CD14-positive monocyte (primary cell): Measurements from ENCODE around the gene RARRES2. TPM values are rescaled to one million over a fixed set of nuclear protein-coding genes. Genes with fewer than 3 reads are reported as not detected.
A peak's percentile ranks its signal among the peaks of the same experiment; 100 is the strongest.

Source experiments
- DNase-seq, 3 donors: peaks; one replicate each; pipeline ENCODE4 v3.0.0-alpha.2; 2011 to 2022
- H2AFZ ChIP-seq: 2 replicates; pipeline ENCODE4 v1.6.0; 2012; ENCODE audit warnings: mild to moderate bottlenecking, low read depth, low read length, inconsistent platforms; ENCODE audit not compliant: insufficient read depth, poor library complexity, severe bottlenecking
- H3K27ac ChIP-seq, 2 donors: 1 replicate in 1 of 2; 2 replicates in 1 of 2; pipeline ENCODE4 v1.5.1; 2012 to 2013; ENCODE audit warnings: low read length in 2 of 2, control low read depth in 1 of 2, inconsistent platforms in 1 of 2, low read depth in 1 of 2, mild to moderate bottlenecking in 1 of 2
- H3K27me3 ChIP-seq, 2 donors: one replicate each; pipeline versions ENCODE4 v1.6.0 to v1.6.1; 2011 to 2013; ENCODE audit warnings: low read length in 2 of 2; ENCODE audit not compliant: control insufficient read depth in 2 of 2, insufficient read depth in 2 of 2
- H3K36me3 ChIP-seq, 2 donors: replicated peaks in 1 of 2; 1 replicate in 1 of 2; 2 replicates in 1 of 2; pipeline versions ENCODE4 v1.5.1 to v1.6.1; 2012 to 2013; ENCODE audit warnings: low read length in 2 of 2, control low read depth in 1 of 2, inconsistent platforms in 1 of 2, mild to moderate bottlenecking in 1 of 2; ENCODE audit not compliant: insufficient read depth in 2 of 2, control insufficient read depth in 1 of 2
- H3K4me1 ChIP-seq, 2 donors: 1 replicate in 1 of 2; 2 replicates in 1 of 2; pipeline versions ENCODE4 v1.5.1 to v1.6.1; 2012 to 2013; ENCODE audit warnings: low read length in 2 of 2, control low read depth in 1 of 2, inconsistent platforms in 1 of 2, mild to moderate bottlenecking in 1 of 2, moderate library complexity in 1 of 2; ENCODE audit not compliant: insufficient read depth in 2 of 2, control insufficient read depth in 1 of 2
- H3K4me2 ChIP-seq: replicated peaks from 2 replicates; pipeline ENCODE3; 2012; ENCODE audit warnings: low read length, moderate library complexity, mild to moderate bottlenecking; ENCODE audit not compliant: poor library complexity, severe bottlenecking; ENCODE audit errors: extremely low read depth
- H3K4me3 ChIP-seq, 3 experiments: fragments of 200-600 bp in 1 of 3; sonication (generic) in 1 of 3; replicated peaks in 1 of 3; 1 replicate in 2 of 3; 2 replicates in 1 of 3; pipeline ENCODE4 v1.5.1; 2011 to 2013; ENCODE audit warnings: low read length in 3 of 3, mild to moderate bottlenecking in 3 of 3, control low read depth in 2 of 3, low read depth in 2 of 3, inconsistent platforms in 1 of 3, moderate library complexity in 1 of 3
- H3K79me2 ChIP-seq: 2 replicates; pipeline ENCODE4 v1.6.0; 2012; ENCODE audit warnings: mild to moderate bottlenecking, control low read depth, inconsistent platforms, low read length, moderate library complexity; ENCODE audit not compliant: insufficient read depth
- H3K9ac ChIP-seq: 2 replicates; pipeline ENCODE4 v1.6.0; 2017; ENCODE audit warnings: low read length, mild to moderate bottlenecking; ENCODE audit not compliant: insufficient read depth, poor library complexity, severe bottlenecking
- H3K9me3 ChIP-seq, 2 donors: replicated peaks in 1 of 2; 1 replicate in 1 of 2; 2 replicates in 1 of 2; pipeline versions ENCODE4 v1.5.1 to v1.6.1; 2012 to 2013; ENCODE audit warnings: low read length in 2 of 2, control low read depth in 1 of 2; ENCODE audit not compliant: control insufficient read depth in 1 of 2, insufficient read depth in 1 of 2
- H4K20me1 ChIP-seq: 2 replicates; pipeline ENCODE4 v1.6.0; 2012; ENCODE audit warnings: mild to moderate bottlenecking, low read length, control low read depth, moderate library complexity; ENCODE audit not compliant: insufficient read depth
- H3K27ac Mint-ChIP-seq, 7 donors: one replicate each; pipeline ENCODE4 v1.8.0; 2020; ENCODE audit warnings: mild to moderate bottlenecking in 7 of 7, mixed read lengths in 7 of 7, moderate library complexity in 6 of 7, inconsistent platforms in 2 of 7
- H3K27me3 Mint-ChIP-seq, 3 donors: one replicate each; pipeline ENCODE4 v1.8.0; 2021 to 2022; ENCODE audit warnings: low read depth in 3 of 3, mild to moderate bottlenecking in 3 of 3, mixed read lengths in 3 of 3, moderate library complexity in 3 of 3, inconsistent platforms in 1 of 3
- H3K36me3 Mint-ChIP-seq, 2 donors: one replicate each; pipeline ENCODE4 v1.8.0; 2020; ENCODE audit warnings: mixed read lengths in 2 of 2, inconsistent platforms in 1 of 2, mild to moderate bottlenecking in 1 of 2
- H3K4me1 Mint-ChIP-seq: one replicate; pipeline ENCODE4 v1.8.0; 2020; ENCODE audit warnings: mild to moderate bottlenecking, mixed read lengths
- H3K4me3 Mint-ChIP-seq, 2 donors: one replicate each; pipeline ENCODE4 v1.8.0; 2020; ENCODE audit warnings: mild to moderate bottlenecking in 2 of 2, mixed read lengths in 2 of 2, moderate library complexity in 1 of 2
- H3K9me3 Mint-ChIP-seq, 7 donors: one replicate each; pipeline ENCODE4 v1.8.0; 2020 to 2022; ENCODE audit warnings: mixed read lengths in 7 of 7, mild to moderate bottlenecking in 6 of 7, moderate library complexity in 6 of 7, inconsistent platforms in 2 of 7
- CTCF ChIP-seq: fragments of 200-600 bp; IDR thresholded peaks from one replicate; pipeline ENCODE4 v1.8.0; 2022; ENCODE audit warnings: antibody characterized with exemption, mild to moderate bottlenecking
- WGBS: methylation state at CpG from one replicate; pipeline ENCODE4 v1.1.5; 2013; ENCODE audit warnings: missing lambda C conversion rate; ENCODE audit not compliant: insufficient coverage; 5-methylcytosine and 5-hydroxymethylcytosine counted together
- intact Hi-C, 2 donors: fragments of 100-400 bp; cut with micrococcal nuclease; formaldehyde crosslinking; loops; one replicate each; pipeline versions ENCODE4 v1.15.0 to v1.15.1; 2023
- polyA plus RNA-seq, 3 donors: library from polyadenylated mRNA; depleted of rRNA in 1 of 3; unstranded in 2 of 3; stranded (reverse) in 1 of 3; fragments of 300-500 nt in 2 of 3; fragments of >200 nt in 1 of 3; fragmentation: Illumina TruSeq in 2 of 3; gene quantifications; 1 replicate in 2 of 3; 2 replicates in 1 of 3; pipeline ENCODE4 v1.2.3, GENCODE V29; 2012 to 2021

The RARRES2 gene
- polyA plus RNA-seq, 3 donors, result not detected

- peak overlapping the region; percentile 91 to 94 for H3K4me3 Mint-ChIP-seq
- H3K9me3 Mint-ChIP-seq, result no peaks in the 10 kb centered on the region
- peaks cover 8 to 16% of the 10 kb centered on the region in 2 donors for H3K36me3 Mint-ChIP-seq
- H3K27me3 Mint-ChIP-seq, result peaks cover 0 to 2% (median 0%) of the 10 kb centered on the region in 3 donors
- Histone ChIP-seq H3K9ac (peak overlapping the region; percentile 83), H4K20me1 (no peaks in the 10 kb centered on the region), H3K4me1 (peaks cover 33 to 37% of the 10 kb centered on the region in 2 donors), H3K9me3 (no peaks in the 10 kb centered on the region), H3K27ac (peak overlapping the region in 1 of 2 donors; percentile 76), H3K4me2 (peak overlapping the region; percentile 94), H2AFZ (peak overlapping the region; percentile 96), H3K79me2 (peaks cover 12% of the 10 kb centered on the region), H3K36me3 (peaks cover 0 to 3% of the 10 kb centered on the region in 2 donors), H3K4me3 (peak overlapping the region; percentile 56 to 90 (median 77)), H3K27me3 (no peaks in the 10 kb centered on the region)
- 28% methylated on average over 3 of the region's 4 CpGs for WGBS
- intact Hi-C loops, result no loop called here
- peaks cover 43% of the 10 kb centered on the region for H3K4me1 Mint-ChIP-seq
- TF ChIP-seq CTCF, result no peak
- peak overlapping the region in 6 of 7 donors; percentile 35 to 80 (median 60) for H3K27ac Mint-ChIP-seq
- no peak for DNase-seq
Observed at GRCh38 chr7:150322114-150322832, 19.2 kb downstream of the RARRES2 start.

GRCh38 chr7:150321788-150322113 lies 19.7 kb downstream of the RARRES2 start:
- no peak overlapping the region for H3K4me2 ChIP-seq
- H3K36me3 Mint-ChIP-seq, result peaks cover 3 to 10% of the 10 kb centered on the region in 2 donors
- no peak for TF ChIP-seq CTCF
- peak overlapping the region in 1 of 2 donors; percentile 94 for H3K4me3 Mint-ChIP-seq
- no peak overlapping the region for H3K4me3 ChIP-seq
- intact Hi-C loops, result no loop called here
- no peak overlapping the region for H3K27ac ChIP-seq
- H3K27ac Mint-ChIP-seq, result no peak overlapping the region
- H3K27me3 Mint-ChIP-seq, result peaks cover 0 to 2% (median 0%) of the 10 kb centered on the region in 3 donors
- H4K20me1 ChIP-seq, result no peaks in the 10 kb centered on the region
- no peaks in the 10 kb centered on the region for H3K27me3 ChIP-seq
- 96% methylated on average over 2 of the region's 3 CpGs for WGBS
- no peaks in the 10 kb centered on the region for H3K9me3 Mint-ChIP-seq
- no peak for DNase-seq
- H2AFZ ChIP-seq, result no peak overlapping the region
- no peak overlapping the region for H3K9ac ChIP-seq
- H3K36me3 ChIP-seq, result no peaks in the 10 kb centered on the region
- H3K4me1 ChIP-seq, result peaks cover 33 to 37% of the 10 kb centered on the region in 2 donors
- no peaks in the 10 kb centered on the region for H3K9me3 ChIP-seq
- H3K79me2 ChIP-seq, result peaks cover 12% of the 10 kb centered on the region
- peaks cover 43% of the 10 kb centered on the region for H3K4me1 Mint-ChIP-seq
